ENCODE measurements around the gene NRP1.

DNA sequence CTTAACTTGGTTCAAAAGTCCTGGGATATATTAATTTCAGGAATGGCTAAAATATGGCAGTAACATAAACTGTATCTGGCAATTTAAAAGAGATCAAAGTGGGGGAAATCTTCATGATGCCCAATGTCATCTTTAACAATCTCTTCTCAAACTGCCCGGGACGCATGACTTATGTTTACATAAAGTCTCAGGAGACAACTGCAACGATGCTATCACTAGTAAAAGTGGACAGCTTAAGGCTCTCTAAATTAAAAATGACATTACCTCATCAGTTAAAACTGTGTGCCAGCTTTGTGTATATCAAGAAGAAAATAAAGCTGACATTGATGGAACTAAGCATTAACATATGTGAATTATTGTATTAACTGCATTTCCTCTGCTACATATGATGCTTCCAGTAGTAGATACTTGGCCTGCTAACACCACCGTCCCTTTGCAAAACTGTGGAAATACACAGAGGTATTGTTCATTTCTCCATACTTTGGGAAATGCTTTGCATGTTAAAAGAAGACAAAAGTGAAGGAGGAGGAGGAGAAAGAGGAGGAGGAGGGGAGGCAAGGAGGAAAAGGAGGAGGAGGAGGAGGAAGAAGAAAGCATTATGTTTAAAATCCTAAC is 62.4 kb downstream of the NRP1 start:
- TF ChIP-seq ZNF8 (CRISPR knock-in tag; IDR thresholded peaks at IDR 0.05) (no peak; the same call in 1 of the 2 replicates), RARB (CRISPR knock-in tag; IDR thresholded peaks at IDR 0.05) (peak; percentile 90), GLIS3 (CRISPR knock-in tag; IDR thresholded peaks at IDR 0.05) (no peak), ARNTL (CRISPR knock-in tag; IDR thresholded peaks at IDR 0.05; ENCODE audit: borderline replicate concordance, low read depth) (no peak), TOX (CRISPR knock-in tag; IDR thresholded peaks at IDR 0.05; ENCODE audit: borderline replicate concordance) (peak; percentile 83), ISL1 (CRISPR knock-in tag; IDR thresholded peaks at IDR 0.05) (peak; percentile 96), ZFP30 (CRISPR knock-in tag; IDR thresholded peaks at IDR 0.05) (no peak), ZNF565 (CRISPR knock-in tag; conservative IDR thresholded peaks at IDR 0.05; ENCODE audit: low read depth) (no peak), ESRRG (CRISPR knock-in tag; IDR thresholded peaks at IDR 0.05) (peak; percentile 27; the same call in 1 of the 2 replicates), ZC3H10 (CRISPR knock-in tag; IDR thresholded peaks at IDR 0.05) (peak; percentile 88), TCF4 (CRISPR knock-in tag; IDR thresholded peaks at IDR 0.05; ENCODE audit: borderline replicate concordance) (no peak), ZNF70 (CRISPR knock-in tag; IDR thresholded peaks at IDR 0.05) (no peak)
- TF ChIP-seq, protein P1, sequence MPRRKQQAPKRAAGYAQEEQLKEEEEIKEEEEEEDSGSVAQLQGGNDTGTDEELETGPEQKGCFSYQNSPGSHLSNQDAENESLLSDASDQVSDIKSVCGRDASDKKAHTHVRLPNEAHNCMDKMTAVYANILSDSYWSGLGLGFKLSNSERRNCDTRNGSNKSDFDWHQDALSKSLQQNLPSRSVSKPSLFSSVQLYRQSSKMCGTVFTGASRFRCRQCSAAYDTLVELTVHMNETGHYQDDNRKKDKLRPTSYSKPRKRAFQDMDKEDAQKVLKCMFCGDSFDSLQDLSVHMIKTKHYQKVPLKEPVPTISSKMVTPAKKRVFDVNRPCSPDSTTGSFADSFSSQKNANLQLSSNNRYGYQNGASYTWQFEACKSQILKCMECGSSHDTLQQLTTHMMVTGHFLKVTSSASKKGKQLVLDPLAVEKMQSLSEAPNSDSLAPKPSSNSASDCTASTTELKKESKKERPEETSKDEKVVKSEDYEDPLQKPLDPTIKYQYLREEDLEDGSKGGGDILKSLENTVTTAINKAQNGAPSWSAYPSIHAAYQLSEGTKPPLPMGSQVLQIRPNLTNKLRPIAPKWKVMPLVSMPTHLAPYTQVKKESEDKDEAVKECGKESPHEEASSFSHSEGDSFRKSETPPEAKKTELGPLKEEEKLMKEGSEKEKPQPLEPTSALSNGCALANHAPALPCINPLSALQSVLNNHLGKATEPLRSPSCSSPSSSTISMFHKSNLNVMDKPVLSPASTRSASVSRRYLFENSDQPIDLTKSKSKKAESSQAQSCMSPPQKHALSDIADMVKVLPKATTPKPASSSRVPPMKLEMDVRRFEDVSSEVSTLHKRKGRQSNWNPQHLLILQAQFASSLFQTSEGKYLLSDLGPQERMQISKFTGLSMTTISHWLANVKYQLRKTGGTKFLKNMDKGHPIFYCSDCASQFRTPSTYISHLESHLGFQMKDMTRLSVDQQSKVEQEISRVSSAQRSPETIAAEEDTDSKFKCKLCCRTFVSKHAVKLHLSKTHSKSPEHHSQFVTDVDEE (CRISPR knock-in tag; IDR thresholded peaks at IDR 0.05) = no peak
- TF ChIP-seq, protein P2, sequence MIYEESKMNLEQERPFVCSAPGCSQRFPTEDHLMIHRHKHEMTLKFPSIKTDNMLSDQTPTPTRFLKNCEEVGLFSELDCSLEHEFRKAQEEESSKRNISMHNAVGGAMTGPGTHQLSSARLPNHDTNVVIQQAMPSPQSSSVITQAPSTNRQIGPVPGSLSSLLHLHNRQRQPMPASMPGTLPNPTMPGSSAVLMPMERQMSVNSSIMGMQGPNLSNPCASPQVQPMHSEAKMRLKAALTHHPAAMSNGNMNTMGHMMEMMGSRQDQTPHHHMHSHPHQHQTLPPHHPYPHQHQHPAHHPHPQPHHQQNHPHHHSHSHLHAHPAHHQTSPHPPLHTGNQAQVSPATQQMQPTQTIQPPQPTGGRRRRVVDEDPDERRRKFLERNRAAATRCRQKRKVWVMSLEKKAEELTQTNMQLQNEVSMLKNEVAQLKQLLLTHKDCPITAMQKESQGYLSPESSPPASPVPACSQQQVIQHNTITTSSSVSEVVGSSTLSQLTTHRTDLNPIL (CRISPR knock-in tag; IDR thresholded peaks at IDR 0.05; ENCODE audit: low read depth) = peak; percentile 99
